GM04504 (cell line): ENCODE data around the gene FTSJ3.
"Not testable (repeated sequence)": the region's sequence is repeated elsewhere in the genome, so short reads cannot be mapped to it uniquely, and the experiment has no call there.

Experiments
- DNase-seq: peaks from one replicate; pipeline ENCODE4 v3.0.0-alpha.2; 2012; ENCODE audit warnings: low read depth

Gene FTSJ3

GRCh38 chr17:63826468-63827001, 928 bp downstream of the FTSJ3 start:
- DNase-seq = no peak

DNA sequence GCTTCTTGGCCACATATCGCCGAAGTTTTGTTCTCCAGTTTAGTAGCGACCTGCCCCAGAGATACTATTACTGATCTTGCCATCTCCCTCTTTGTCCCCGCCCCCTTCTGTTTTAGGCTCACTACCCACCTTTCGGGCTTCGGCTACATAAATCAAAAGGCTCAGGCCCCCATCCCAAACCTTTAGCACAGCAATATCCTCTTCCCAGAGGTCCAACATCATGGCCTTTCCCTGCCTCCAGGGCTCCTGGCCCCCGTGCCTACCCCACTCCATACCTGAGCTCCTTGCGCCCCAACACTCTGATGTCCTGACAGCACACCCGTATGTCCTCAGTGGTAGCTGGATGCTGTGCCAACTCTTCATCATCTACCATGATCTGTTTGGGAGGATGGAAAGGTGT, 3.1 kb downstream of the FTSJ3 start:
- DNase-seq = no peak

DNA sequence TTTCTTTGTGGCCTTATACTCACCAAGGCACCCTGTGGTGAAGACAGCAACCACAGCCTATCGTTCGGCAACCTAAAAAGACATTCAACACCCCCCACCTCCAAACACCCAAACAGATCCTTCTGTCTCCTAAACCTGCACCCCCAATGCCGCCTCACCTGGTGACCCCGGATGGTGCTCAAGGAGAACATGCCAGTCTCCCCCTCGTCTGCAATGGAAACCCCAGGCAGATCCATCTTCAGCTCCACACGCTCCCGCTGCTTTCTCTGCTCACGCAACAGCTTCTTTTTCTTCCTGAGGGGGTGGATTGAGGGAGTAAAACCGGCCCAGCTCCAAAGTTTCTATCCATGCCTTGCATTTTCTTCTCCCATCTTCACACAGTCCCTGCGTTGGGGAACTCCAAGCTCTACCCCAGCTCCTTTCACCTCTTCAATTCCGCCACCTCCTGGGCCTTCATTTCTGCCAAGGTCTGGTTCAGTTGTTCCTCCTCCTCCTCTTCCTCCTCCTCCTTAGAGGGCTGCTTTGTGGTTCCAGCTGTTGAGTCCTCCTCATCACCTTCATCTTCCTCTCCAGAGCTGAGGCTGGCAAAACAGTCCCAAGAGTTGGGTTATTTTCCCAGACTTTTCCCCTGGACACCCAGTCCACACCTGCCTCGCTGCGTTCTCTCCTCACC, 3.7 kb downstream of the FTSJ3 start:
- no peak for DNase-seq

DNA sequence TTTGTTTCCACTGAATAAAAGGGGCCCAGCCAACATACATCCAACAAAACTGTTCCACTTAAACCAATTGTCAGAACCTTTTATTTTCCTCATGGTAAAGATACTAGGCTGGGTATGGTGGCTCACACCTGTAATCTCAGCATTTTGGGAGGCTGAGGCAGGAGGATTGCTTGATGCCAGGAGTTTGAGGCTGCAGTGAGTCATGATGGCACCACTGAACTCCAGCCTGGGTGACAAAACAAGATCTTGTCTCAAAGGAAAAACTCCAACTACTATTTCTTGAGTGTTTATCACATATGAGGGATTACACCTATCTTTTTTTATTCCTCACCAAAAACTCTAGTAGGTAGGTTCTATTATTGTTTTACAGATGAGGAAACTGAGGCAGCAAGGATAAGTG, 4.9 kb downstream of the FTSJ3 start:
- DNase-seq = no peak

GRCh38 chr17:63821804-63822203, 5.7 kb downstream of the FTSJ3 start:
- DNase-seq = no peak

DNA sequence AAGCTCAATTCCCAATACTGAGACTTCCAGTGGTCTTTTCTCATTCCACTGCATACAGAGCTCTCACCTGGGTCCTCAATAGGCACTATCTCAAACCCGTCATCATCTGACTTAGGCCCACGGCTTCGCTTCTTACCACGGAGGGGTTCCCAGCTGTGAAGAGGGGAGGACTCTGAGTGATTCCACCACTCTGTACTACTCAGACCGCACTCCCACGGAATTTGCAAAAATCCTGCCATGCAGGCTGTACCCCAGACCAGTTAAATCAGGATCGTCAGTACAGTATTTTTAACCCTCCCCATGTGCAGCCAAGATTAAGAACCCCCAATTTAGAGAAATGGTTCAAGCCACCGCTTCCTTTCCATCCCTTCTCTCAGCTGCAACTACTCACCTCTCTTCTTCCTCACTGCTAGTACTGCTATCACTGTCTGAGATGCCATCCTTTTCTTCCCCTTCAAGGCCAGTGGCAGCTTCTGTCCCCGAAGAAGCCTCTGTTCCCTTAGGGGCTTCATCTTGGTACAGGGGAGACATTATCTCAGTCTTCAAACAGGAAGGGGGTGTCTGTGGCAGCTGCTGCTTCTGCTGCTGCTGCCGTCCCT, 6.4 kb downstream of the FTSJ3 start:
- no peak for DNase-seq

- DNase-seq = no peak
Measured at GRCh38 chr17:63819585-63820537, 7.6 kb downstream of the FTSJ3 start.

- DNase-seq = no peak
Measured at GRCh38 chr17:63819131-63819530, 8.3 kb downstream of the FTSJ3 start.

DNA sequence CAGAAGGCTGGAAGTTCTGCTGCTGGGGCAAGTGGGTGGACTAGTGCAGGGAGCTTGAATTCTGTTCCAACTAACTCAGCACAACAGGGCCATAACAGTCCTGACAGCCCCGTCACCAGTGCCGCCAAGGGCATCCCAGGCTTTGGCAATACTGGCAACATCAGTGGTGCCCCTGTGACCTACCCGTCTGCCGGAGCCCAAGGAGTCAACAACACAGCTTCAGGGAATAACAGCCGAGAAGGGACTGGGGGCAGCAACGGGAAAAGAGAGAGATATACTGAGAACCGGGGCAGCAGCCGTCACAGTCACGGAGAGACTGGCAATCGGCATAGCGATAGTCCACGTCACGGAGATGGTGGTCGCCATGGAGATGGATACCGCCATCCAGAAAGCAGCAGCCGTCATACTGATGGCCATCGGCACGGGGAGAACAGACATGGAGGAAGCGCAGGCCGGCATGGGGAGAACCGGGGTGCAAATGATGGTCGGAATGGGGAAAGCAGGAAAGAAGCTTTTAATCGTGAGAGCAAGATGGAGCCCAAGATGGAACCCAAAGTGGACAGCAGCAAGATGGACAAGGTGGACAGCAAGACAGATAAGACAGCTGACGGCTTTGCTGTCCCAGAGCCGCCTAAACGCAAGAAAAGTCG, 9.6 kb downstream of the FTSJ3 start:
- DNase-seq = no peak

- no peak for DNase-seq
Measured at GRCh38 chr17:63816669-63817068, 10.8 kb downstream of the FTSJ3 start.

DNA sequence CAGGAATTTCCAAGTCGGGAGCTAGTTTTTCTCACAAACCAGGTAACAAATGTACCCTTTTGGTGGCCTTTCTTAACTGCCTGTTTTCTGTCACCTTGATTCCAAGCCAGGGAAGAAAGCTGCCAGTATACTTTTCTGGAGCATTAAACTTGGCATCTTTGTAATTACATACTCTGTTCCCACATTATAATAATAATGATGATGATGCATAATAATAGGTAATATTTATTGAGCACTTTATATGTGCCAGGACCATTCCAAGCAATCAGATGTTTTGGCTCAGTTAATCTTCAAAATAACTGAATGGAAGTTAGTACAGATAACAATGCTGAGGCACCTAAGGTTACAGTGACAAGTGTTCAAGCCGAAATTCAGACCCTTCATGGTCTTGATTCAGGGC, 11.3 kb downstream of the FTSJ3 start:
- DNase-seq = no peak

DNA sequence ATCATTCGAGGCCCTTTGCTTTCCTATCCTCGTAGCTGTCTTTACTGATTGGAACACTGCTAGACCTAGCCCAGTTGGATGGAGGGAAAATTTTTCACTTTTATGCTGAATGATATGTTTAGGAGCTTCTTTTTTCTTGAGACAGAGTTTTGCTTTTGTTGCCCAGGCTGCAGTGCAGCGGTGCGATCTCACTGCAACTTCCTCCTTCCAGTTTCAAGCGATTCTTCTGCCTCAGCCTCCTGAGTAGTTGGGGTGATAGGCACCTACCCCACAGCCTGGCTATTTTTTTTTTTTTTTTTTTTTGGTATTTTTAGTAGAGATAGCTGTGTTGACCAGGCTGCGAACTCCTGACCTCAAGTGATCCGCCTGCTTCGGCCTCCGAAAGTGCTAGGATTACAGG, 17.5 kb downstream of the FTSJ3 start:
- DNase-seq = no peak

DNA sequence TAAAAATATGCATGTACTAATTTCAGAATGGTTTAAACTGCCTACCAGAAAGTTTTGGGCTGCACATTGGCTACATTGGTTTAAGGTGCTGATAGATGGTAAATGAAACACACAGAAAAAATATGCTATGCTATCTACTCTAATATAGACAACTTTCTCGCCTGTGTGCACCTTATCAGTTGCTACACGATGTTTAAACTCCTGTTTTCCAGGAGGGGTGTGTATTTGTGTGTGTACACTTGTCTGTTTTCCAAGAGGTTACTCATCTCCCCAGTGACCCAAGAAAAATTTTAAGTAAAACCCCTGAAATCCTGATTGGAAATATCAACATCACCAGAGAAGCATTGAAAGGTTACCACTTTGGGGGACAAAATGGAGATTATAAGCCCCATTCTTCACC, 21.9 kb downstream of the FTSJ3 start:
- DNase-seq = no peak

DNA sequence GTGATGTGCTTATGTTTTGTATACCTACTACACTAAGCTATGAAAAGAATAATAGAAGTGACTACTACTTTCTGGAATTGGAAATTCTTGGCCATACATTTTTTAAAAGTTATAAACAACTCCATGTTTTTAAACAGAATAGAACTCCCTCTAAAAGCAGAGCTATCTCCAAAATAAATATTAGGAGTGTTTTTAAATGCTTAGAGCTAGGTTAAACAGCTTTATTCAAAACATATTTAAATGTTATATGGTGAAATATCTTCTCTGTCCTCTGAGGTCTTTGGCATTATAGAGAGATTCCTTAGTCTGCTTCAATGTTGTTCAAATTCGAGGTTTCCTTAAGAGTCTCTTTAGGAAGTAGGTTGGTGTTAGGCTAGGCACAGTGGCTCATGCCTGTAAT, 23.1 kb downstream of the FTSJ3 start:
- no peak for DNase-seq

DNA sequence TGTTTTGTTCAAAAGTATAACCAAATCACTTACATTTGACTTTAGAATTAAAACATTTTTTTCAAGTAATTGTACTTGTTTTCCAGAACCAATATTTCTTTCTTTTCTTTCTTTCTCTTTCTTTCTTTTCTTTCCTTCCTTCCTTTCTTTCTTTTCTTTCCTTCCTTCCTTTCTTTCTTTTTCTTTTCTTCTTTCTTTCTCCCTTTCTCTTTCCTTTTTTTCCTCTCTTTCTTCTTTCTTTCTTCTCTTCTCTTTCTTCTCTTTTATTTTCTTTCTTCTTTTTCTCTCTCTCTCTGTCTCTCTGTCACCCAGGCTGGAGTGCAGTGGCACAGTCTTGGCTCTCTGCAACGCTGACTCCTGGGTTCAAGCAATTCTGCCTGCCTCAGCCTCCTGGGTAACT, 26.7 kb downstream of the FTSJ3 start:
- no peak for DNase-seq

DNA sequence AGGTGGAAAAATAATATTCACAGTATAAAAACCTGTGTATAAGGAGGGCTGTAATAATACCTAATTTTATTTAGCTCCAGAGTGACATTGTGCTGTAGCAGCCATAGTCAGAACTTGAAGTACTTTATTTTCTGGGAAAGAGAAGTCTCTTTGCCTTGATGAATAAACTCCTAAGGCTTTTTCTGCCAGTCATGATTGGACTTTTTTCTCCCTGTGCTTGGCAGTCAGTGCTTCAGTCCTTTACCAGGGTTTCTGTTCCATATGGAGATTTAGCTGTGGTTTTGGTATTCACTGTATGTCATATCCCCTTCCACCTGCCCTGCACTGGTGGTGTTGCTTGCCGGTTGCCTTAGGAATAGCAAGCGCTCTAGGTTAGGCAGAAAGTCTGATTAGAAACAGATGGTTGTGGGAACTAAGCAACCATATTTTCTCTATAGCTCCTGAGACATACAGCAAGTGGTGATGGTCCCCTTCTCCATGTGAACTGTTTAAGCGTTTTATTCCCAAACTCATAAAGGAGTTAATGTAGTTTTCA, 28.8 kb downstream of the FTSJ3 start:
- DNase-seq = no peak

GRCh38 chr17:63796375-63796774, 31.1 kb downstream of the FTSJ3 start:
- DNase-seq = not testable (repeated sequence)

DNA sequence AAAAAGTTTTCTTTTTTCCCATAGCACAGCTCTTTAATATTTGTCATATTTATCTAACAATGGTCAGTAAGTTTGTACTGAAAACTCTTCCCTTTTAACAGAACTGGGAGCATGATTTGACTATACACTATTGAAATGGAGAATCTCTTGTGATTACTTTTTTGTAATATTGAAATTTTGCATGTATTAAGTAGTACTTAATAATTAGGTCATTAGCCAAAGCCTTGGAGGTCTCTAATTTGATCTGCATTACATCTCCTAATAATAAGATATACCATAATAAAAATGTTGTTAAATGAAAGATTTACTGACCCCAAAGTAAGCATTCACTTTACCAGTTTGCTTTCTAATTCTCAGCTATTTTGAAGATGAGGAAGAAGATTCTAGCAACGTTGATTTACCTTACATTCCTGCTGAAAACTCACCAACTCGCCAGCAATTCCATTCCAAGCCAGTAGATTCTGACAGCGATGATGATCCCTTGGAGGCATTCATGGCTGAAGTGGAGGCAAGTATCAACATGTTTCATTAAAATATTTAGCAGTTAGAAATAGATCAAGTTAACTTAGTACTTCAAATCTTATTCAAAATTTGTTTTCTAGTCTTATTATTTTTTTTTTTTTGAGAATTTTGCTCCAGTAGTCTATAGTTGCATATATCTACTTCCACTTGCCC, 35.3 kb downstream of the FTSJ3 start:
- no peak for DNase-seq

GRCh38 chr17:63790057-63790456, 37.4 kb downstream of the FTSJ3 start:
- no peak for DNase-seq

- no peak for DNase-seq
Measured at GRCh38 chr17:63786971-63787711, 40.3 kb downstream of the FTSJ3 start.

DNA sequence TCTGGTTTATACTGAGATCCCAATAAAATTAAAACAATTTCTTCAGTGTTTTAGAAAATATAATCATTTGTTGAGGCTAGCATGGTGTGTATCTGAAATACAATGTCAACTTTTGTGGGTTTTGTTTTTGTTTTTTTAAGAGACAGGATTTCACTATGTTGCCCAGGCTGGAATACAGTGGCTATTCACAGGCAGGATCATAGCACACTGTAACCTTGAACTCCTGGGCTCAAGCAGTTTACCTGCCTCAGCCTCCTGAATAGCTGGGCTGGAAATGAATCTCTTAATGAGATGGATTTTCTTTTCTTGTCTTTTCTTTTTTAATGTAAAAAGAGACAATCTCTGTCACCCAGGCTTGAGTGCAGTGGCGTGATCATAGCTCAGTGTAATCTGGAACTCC, 41.3 kb downstream of the FTSJ3 start:
- no peak for DNase-seq
